ENCODE results near the gene STARD3. TPM values are rescaled to one million over a fixed set of nuclear protein-coding genes. Genes with fewer than 3 reads are reported as not detected.
"Not testable (repeated sequence)": the region's sequence is repeated elsewhere in the genome, so short reads cannot be mapped to it uniquely, and the experiment has no call there.

STARD3 gene
- 10 to 100 TPM; 22.8 to 39.8 (median 29.6) TPM for total RNA-seq

- 0% methylated on average over 6 to 7 of the region's 69 CpGs; no CpG with 5 or more reads in 8 of the 10 experiments for WGBS, 10 experiments
- peak; percentile 85 to 95 (median 94) for ATAC-seq (replicated peaks in 6 of 8)
- H3K4me1 ChIP-seq (replicated peaks in 1 of 2): peaks cover 30 to 31% of the 10 kb centered on the region in 2 donors
- peak within 1 kb of the TSS; percentile 86 to 95 for H3K27ac ChIP-seq
- in situ Hi-C loops (cut with MboI; ENCODE audit: low pct_unique_long_range_greater_than_20kb in 2 of 9, low sequenced_read_pairs in 9 of 9, unreplicated experiment in 9 of 9): no loop called here
- peak within 1 kb of the TSS; percentile 75 to 91 (median 76) for H3K4me3 ChIP-seq
Measured at GRCh38 chr17:39636927-39637736, at the start of gene STARD3. TSS of gene STARD3 (plus strand) at chr17:39637144. CDS start at chr17:39653532, 16,388 bp downstream.

GRCh38 chr17:39590180-39590579, 46.8 kb upstream of the STARD3 start:
- WGBS, 10 experiments: 20 to 33% methylated on average over 1 of the region's 2 CpGs; no CpG with 5 or more reads in 8 of the 10 experiments
- H3K4me1 ChIP-seq (replicated peaks in 1 of 2); ATAC-seq (replicated peaks in 6 of 8); H3K27ac ChIP-seq; in situ Hi-C loops (cut with MboI; ENCODE audit: low pct_unique_long_range_greater_than_20kb in 2 of 9, low sequenced_read_pairs in 9 of 9, unreplicated experiment in 9 of 9); H3K4me3 ChIP-seq: not testable (repeated sequence)

- peaks cover 4 to 8% of the 10 kb centered on the region in 2 donors for H3K4me1 ChIP-seq (replicated peaks in 1 of 2)
- no peak overlapping the region for H3K4me3 ChIP-seq
- ATAC-seq (replicated peaks in 6 of 8): peak in 5 of 8 experiments; percentile 28 to 83 (median 47)
- no peak overlapping the region for H3K27ac ChIP-seq
- WGBS, 10 experiments: 0 to 10% (median 0%) methylated on average over 2 to 10 of the region's 22 CpGs; no CpG with 5 or more reads in 2 of the 10 experiments
- in situ Hi-C loops (cut with MboI; ENCODE audit: low pct_unique_long_range_greater_than_20kb in 2 of 9, low sequenced_read_pairs in 9 of 9, unreplicated experiment in 9 of 9): no loop called here
Measured at GRCh38 chr17:39591958-39592954, 44.7 kb upstream of the STARD3 start.

- H3K27ac ChIP-seq: no peak overlapping the region
- 0 to 45% (median 17%) methylated on average over 2 of the region's 2 CpGs; no CpG with 5 or more reads in 5 of the 10 experiments for WGBS, 10 experiments
- in situ Hi-C loops (cut with MboI; ENCODE audit: low pct_unique_long_range_greater_than_20kb in 2 of 9, low sequenced_read_pairs in 9 of 9, unreplicated experiment in 9 of 9): no loop called here
- H3K4me3 ChIP-seq: no peak overlapping the region
- H3K4me1 ChIP-seq (replicated peaks in 1 of 2): peaks cover 4 to 8% of the 10 kb centered on the region in 2 donors
- ATAC-seq (replicated peaks in 6 of 8): no peak
Measured at GRCh38 chr17:39593371-39593770, 43.6 kb upstream of the STARD3 start.

GRCh38 chr17:39595294-39595693, 41.6 kb upstream of the STARD3 start:
- Histone ChIP-seq H3K4me3 (no peak overlapping the region), H3K4me1 (replicated peaks in 1 of 2) (peaks cover 4 to 10% of the 10 kb centered on the region in 2 donors), H3K27ac (no peak overlapping the region)
- ATAC-seq (replicated peaks in 6 of 8): no peak
- 0 to 35% (median 2%) methylated on average over 1 to 4 of the region's 4 CpGs; no CpG with 5 or more reads in 4 of the 10 experiments for WGBS, 10 experiments
- in situ Hi-C loops (cut with MboI; ENCODE audit: low pct_unique_long_range_greater_than_20kb in 2 of 9, low sequenced_read_pairs in 9 of 9, unreplicated experiment in 9 of 9): no loop called here

- ATAC-seq (replicated peaks in 6 of 8): no peak
- 0 to 72% (median 0%) methylated on average over 1 to 3 of the region's 11 CpGs; no CpG with 5 or more reads in 5 of the 10 experiments for WGBS, 10 experiments
- H3K27ac ChIP-seq: no peak overlapping the region
- no peak overlapping the region for H3K4me3 ChIP-seq
- in situ Hi-C loops (cut with MboI; ENCODE audit: low pct_unique_long_range_greater_than_20kb in 2 of 9, low sequenced_read_pairs in 9 of 9, unreplicated experiment in 9 of 9): no loop called here
- H3K4me1 ChIP-seq (replicated peaks in 1 of 2): peaks cover 4 to 10% of the 10 kb centered on the region in 2 donors
Measured at GRCh38 chr17:39595928-39596510, 40.9 kb upstream of the STARD3 start.

GRCh38 chr17:39596543-39597267, 40.2 kb upstream of the STARD3 start:
- H3K4me1 ChIP-seq (replicated peaks in 1 of 2): peaks cover 4 to 10% of the 10 kb centered on the region in 2 donors
- in situ Hi-C loops (cut with MboI; ENCODE audit: low pct_unique_long_range_greater_than_20kb in 2 of 9, low sequenced_read_pairs in 9 of 9, unreplicated experiment in 9 of 9): no loop called here
- no peak overlapping the region for H3K4me3 ChIP-seq
- H3K27ac ChIP-seq: no peak overlapping the region
- 0% methylated on average over 1 to 2 of the region's 47 CpGs; no CpG with 5 or more reads in 8 of the 10 experiments for WGBS, 10 experiments
- ATAC-seq (replicated peaks in 6 of 8): peak in 4 of 8 experiments; percentile 38 to 56 (median 46)

- ATAC-seq (replicated peaks in 6 of 8): no peak
- in situ Hi-C loops (cut with MboI; ENCODE audit: low pct_unique_long_range_greater_than_20kb in 2 of 9, low sequenced_read_pairs in 9 of 9, unreplicated experiment in 9 of 9): no loop called here
- Histone ChIP-seq H3K4me1 (replicated peaks in 1 of 2) (peaks cover 4 to 10% of the 10 kb centered on the region in 2 donors), H3K4me3 (no peak overlapping the region), H3K27ac (no peak overlapping the region)
- 0 to 40% (median 8%) methylated on average over 1 to 5 of the region's 22 CpGs; no CpG with 5 or more reads in 2 of the 10 experiments for WGBS, 10 experiments
Measured at GRCh38 chr17:39597372-39598046, 39.4 kb upstream of the STARD3 start.

- Histone ChIP-seq H3K4me3 (no peak overlapping the region), H3K27ac (no peak overlapping the region), H3K4me1 (replicated peaks in 1 of 2) (peaks cover 4 to 10% of the 10 kb centered on the region in 2 donors)
- WGBS, 10 experiments: 0 to 27% (median 16%) methylated on average over 1 to 8 of the region's 13 CpGs; no CpG with 5 or more reads in 4 of the 10 experiments
- no peak for ATAC-seq (replicated peaks in 6 of 8)
- in situ Hi-C loops (cut with MboI; ENCODE audit: low pct_unique_long_range_greater_than_20kb in 2 of 9, low sequenced_read_pairs in 9 of 9, unreplicated experiment in 9 of 9): no loop called here
Measured at GRCh38 chr17:39598047-39598481, 38.9 kb upstream of the STARD3 start.

GRCh38 chr17:39598630-39599003, 38.3 kb upstream of the STARD3 start:
- Histone ChIP-seq H3K27ac (no peak overlapping the region), H3K4me3 (no peak overlapping the region), H3K4me1 (replicated peaks in 1 of 2) (peaks cover 4 to 10% of the 10 kb centered on the region in 2 donors)
- in situ Hi-C loops (cut with MboI; ENCODE audit: low pct_unique_long_range_greater_than_20kb in 2 of 9, low sequenced_read_pairs in 9 of 9, unreplicated experiment in 9 of 9): no loop called here
- no peak for ATAC-seq (replicated peaks in 6 of 8)
- 0 to 6% (median 0%) methylated on average over 4 to 10 of the region's 17 CpGs; no CpG with 5 or more reads in 7 of the 10 experiments for WGBS, 10 experiments

GRCh38 chr17:39599004-39599664, 37.8 kb upstream of the STARD3 start:
- in situ Hi-C loops (cut with MboI; ENCODE audit: low pct_unique_long_range_greater_than_20kb in 2 of 9, low sequenced_read_pairs in 9 of 9, unreplicated experiment in 9 of 9): no loop called here
- H3K27ac ChIP-seq: no peak overlapping the region
- H3K4me3 ChIP-seq: no peak overlapping the region
- peaks cover 4 to 10% of the 10 kb centered on the region in 2 donors for H3K4me1 ChIP-seq (replicated peaks in 1 of 2)
- WGBS, 10 experiments: 0 to 10% (median 2%) methylated on average over 1 to 22 of the region's 36 CpGs; no CpG with 5 or more reads in 5 of the 10 experiments
- ATAC-seq (replicated peaks in 6 of 8): peak in 3 of 8 experiments; percentile 23 to 54 (median 33)

Measured in motor neuron (in vitro differentiated cells).